Astrocyte of the cerebellum (primary cell): ENCODE data around the gene C10orf105.

Experiments
- DNase-seq: peaks from one replicate; pipeline ENCODE4 v3.0.0-alpha.2; 2011; ENCODE audit warnings: low read depth
- H3K4me3 ChIP-seq: 2 replicates; pipeline ENCODE4 v1.5.1; 2011; ENCODE audit warnings: mild to moderate bottlenecking, low read depth, low read length, moderate library complexity
- in situ Hi-C: cut with HindIII; loops from 2 replicates; pipeline ENCODE4 v1.10.0; 2017; ENCODE audit warnings: low sequenced_read_pairs
- TF ChIP-seq, protein P1 (sequence below): IDR thresholded peaks from 2 replicates; pipeline ENCODE4 v1.5.1; 2012; ENCODE audit warnings: low read length, low read depth, moderate library complexity, mild to moderate bottlenecking; ENCODE audit errors: missing control alignments

Gene C10orf105

GRCh38 chr10:71666639-71667386, 52.8 kb downstream of the C10orf105 start:
- TF ChIP-seq, protein P1, sequence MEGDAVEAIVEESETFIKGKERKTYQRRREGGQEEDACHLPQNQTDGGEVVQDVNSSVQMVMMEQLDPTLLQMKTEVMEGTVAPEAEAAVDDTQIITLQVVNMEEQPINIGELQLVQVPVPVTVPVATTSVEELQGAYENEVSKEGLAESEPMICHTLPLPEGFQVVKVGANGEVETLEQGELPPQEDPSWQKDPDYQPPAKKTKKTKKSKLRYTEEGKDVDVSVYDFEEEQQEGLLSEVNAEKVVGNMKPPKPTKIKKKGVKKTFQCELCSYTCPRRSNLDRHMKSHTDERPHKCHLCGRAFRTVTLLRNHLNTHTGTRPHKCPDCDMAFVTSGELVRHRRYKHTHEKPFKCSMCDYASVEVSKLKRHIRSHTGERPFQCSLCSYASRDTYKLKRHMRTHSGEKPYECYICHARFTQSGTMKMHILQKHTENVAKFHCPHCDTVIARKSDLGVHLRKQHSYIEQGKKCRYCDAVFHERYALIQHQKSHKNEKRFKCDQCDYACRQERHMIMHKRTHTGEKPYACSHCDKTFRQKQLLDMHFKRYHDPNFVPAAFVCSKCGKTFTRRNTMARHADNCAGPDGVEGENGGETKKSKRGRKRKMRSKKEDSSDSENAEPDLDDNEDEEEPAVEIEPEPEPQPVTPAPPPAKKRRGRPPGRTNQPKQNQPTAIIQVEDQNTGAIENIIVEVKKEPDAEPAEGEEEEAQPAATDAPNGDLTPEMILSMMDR: no peak
- H3K4me3 ChIP-seq: no peak overlapping the region
- in situ Hi-C loops: no loop called here
- DNase-seq: no peak

DNA sequence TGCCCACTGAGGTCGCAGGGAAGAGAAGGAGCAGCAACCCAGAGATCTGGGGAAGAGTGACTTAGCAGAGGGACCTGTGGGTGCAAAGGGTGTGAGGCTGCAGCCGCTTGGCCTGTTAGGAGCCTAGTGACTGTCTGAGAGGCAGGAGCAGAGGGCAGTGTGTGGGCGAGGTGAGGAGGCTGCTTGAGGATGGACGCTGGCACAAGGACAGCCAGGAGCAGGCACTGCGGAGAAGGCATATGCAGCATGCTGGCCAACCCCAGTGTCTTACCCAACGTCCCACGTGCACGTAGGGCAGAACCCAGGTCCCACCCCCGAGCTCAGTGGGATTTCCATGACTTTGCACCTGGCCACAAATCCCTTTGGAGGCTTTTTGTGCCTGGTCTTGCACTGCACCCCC, 54.1 kb downstream of the C10orf105 start:
- TF ChIP-seq, protein P1: no peak
- no peak for DNase-seq
- in situ Hi-C loops: no loop called here

DNA sequence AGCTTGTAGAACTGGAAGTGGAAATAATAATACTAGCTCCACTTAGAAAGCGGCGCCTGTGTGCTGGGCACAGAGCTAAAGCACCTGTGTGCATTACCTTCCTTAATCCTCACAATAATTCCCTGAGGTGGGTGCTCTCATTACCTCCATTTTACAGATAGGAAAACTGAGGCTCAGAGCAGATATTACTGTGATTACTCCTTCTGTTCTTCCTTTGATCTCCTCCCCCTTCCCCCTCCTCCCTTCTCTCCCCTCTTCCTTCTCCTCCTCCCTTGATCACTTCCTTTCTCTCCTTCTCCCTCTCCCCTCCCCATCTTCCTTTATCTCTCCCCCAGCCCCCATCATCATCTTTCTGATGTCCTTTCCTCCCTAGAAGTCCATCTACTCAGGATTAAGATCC, 55.0 kb downstream of the C10orf105 start:
- TF ChIP-seq, protein P1: no peak
- H3K4me3 ChIP-seq: no peak overlapping the region
- in situ Hi-C loops: no loop called here
- DNase-seq: no peak

More for the DNA sequence above, 54.1 kb downstream of the C10orf105 start:
- H3K4me3 ChIP-seq: no peak overlapping the region

- in situ Hi-C loops: no loop called here
Observed at GRCh38 chr10:71663311-71663710, 56.3 kb downstream of the C10orf105 start.

GRCh38 chr10:71661779-71662336, 57.7 kb downstream of the C10orf105 start:
- in situ Hi-C loops: no loop called here

More at GRCh38 chr10:71663311-71663710, 56.3 kb downstream of the C10orf105 start:
- no peak for DNase-seq
- H3K4me3 ChIP-seq: no peak overlapping the region
- TF ChIP-seq, protein P1: no peak

More at GRCh38 chr10:71661779-71662336, 57.7 kb downstream of the C10orf105 start:
- TF ChIP-seq, protein P1: no peak
- H3K4me3 ChIP-seq: no peak overlapping the region
- DNase-seq: no peak
